D721Med (cell line): Measurements from ENCODE around the gene NKAIN2.
"Not testable (repeated sequence)": the region's sequence is repeated elsewhere in the genome, so short reads cannot be mapped to it uniquely, and the experiment has no call there.

ENCODE experiments used
- DNase-seq: peaks from one replicate; pipeline ENCODE4 v3.0.0; 2011; ENCODE audit warnings: low spot score; ENCODE audit not compliant: insufficient read length
- FAIRE-seq: peaks from 2 replicates; lab custom pipeline; 2011; peaks lifted over from hg19 to GRCh38; lab: Jason Lieb, UNC
- CTCF ChIP-seq: IDR thresholded peaks from 2 replicates; pipeline ENCODE4 v1.5.1; 2012; ENCODE audit warnings: mild to moderate bottlenecking, control low read depth; ENCODE audit not compliant: insufficient read depth; ENCODE audit errors: missing control alignments

NKAIN2 gene

GRCh38 chr6:124163676-124164075, 360.0 kb downstream of the NKAIN2 start:
- no peak for TF ChIP-seq CTCF
- DNase-seq = no peak
- FAIRE-seq = peak; percentile 74

GRCh38 chr6:124164343-124164742, 360.7 kb downstream of the NKAIN2 start:
- no peak for TF ChIP-seq CTCF
- FAIRE-seq = no peak
- no peak for DNase-seq

GRCh38 chr6:124167249-124167648, 363.6 kb downstream of the NKAIN2 start:
- not testable (repeated sequence) for DNase-seq, FAIRE-seq

GRCh38 chr6:124190256-124190655, 386.6 kb downstream of the NKAIN2 start:
- TF ChIP-seq CTCF = no peak

GRCh38 chr6:124193132-124193531, 389.5 kb downstream of the NKAIN2 start:
- DNase-seq = no peak
- FAIRE-seq = no peak
- no peak for TF ChIP-seq CTCF

More at GRCh38 chr6:124190256-124190655, 386.6 kb downstream of the NKAIN2 start:
- FAIRE-seq (no peak), DNase-seq (no peak)

GRCh38 chr6:124197148-124197547, 393.5 kb downstream of the NKAIN2 start:
- no peak for FAIRE-seq

GRCh38 chr6:124199286-124199685, 395.6 kb downstream of the NKAIN2 start:
- DNase-seq (no peak), FAIRE-seq (no peak)
- no peak for TF ChIP-seq CTCF

More at GRCh38 chr6:124197148-124197547, 393.5 kb downstream of the NKAIN2 start:
- no peak for DNase-seq
- TF ChIP-seq CTCF = no peak

GRCh38 chr6:124200661-124201060, 397.0 kb downstream of the NKAIN2 start:
- DNase-seq = no peak
- TF ChIP-seq CTCF = no peak
- no peak for FAIRE-seq
